Smooth muscle cell (in vitro differentiated cells): ENCODE measurements around the gene MACROD2. TPM values are rescaled to one million over a fixed set of nuclear protein-coding genes. Genes with fewer than 3 reads are reported as not detected.

Experiments
- DNase-seq: peaks from one replicate; lab custom pipeline; 2025; ENCODE audit not compliant: unreplicated experiment; lab: John Stamatoyannopoulos, UW
- H2AFZ ChIP-seq: fragments of 200-600 bp; sonication (generic); 2 replicates; pipeline ENCODE4 v1.6.0; 2016; ENCODE audit warnings: antibody characterized with exemption, low read depth, mild to moderate bottlenecking
- H3F3A ChIP-seq: fragments of 200-600 bp; sonication (generic); 2 replicates; pipeline ENCODE4 v1.6.0; 2017; ENCODE audit warnings: antibody characterized with exemption, low read depth
- H3K27ac ChIP-seq: fragments of 200-600 bp; sonication (generic); 2 replicates; pipeline ENCODE4 v1.5.1; 2016; ENCODE audit warnings: low read depth, mild to moderate bottlenecking
- H3K27me3 ChIP-seq: fragments of 200-600 bp; sonication (generic); 2 replicates; pipeline ENCODE4 v1.6.1; 2016; ENCODE audit warnings: low read depth, mild to moderate bottlenecking
- H3K36me3 ChIP-seq: fragments of 200-600 bp; sonication (generic); 2 replicates; pipeline ENCODE4 v1.5.1; 2016; ENCODE audit warnings: low read depth
- H3K4me1 ChIP-seq: fragments of 200-600 bp; sonication (generic); 2 replicates; pipeline ENCODE4 v1.5.1; 2016; ENCODE audit warnings: low read depth
- H3K4me2 ChIP-seq: fragments of 200-600 bp; sonication (generic); 2 replicates; pipeline ENCODE4 v1.6.0; 2016; ENCODE audit warnings: mild to moderate bottlenecking
- H3K4me3 ChIP-seq: fragments of 200-600 bp; sonication (generic); 2 replicates; pipeline ENCODE4 v1.5.1; 2016; ENCODE audit warnings: mild to moderate bottlenecking
- H3K79me2 ChIP-seq: fragments of 200-600 bp; sonication (generic); 2 replicates; pipeline ENCODE4 v1.6.0; 2016; ENCODE audit warnings: low read depth, mild to moderate bottlenecking
- H3K9ac ChIP-seq: fragments of 200-600 bp; sonication (generic); 2 replicates; pipeline ENCODE4 v1.6.0; 2016; ENCODE audit warnings: low read depth
- H3K9me3 ChIP-seq: fragments of 200-600 bp; sonication (generic); replicated peaks from 2 replicates; pipeline ENCODE4 v1.5.1; 2016; ENCODE audit warnings: low read depth
- H4K20me1 ChIP-seq: fragments of 200-600 bp; sonication (generic); 2 replicates; pipeline ENCODE4 v1.6.0; 2016; ENCODE audit warnings: low read depth
- CTCF ChIP-seq: fragments of 200-600 bp; sonication (generic); IDR thresholded peaks from 2 replicates; pipeline ENCODE4 v1.5.1; 2017; ENCODE audit warnings: borderline replicate concordance, mild to moderate bottlenecking, antibody characterized with exemption; ENCODE audit not compliant: insufficient read depth, poor library complexity, severe bottlenecking
- whole genome bisulfite sequencing: methylation state at CpG from one replicate; pipeline ENCODE4 v1.1.7; 2016; ENCODE audit warnings: low lambda C conversion rate; 5-methylcytosine and 5-hydroxymethylcytosine counted together
- polyA plus RNA-seq: library from polyadenylated mRNA; unstranded; fragments of >200 nt; fragmentation: Nextera tagmentation; extraction: Ambion mirVana; gene quantifications from 2 replicates; pipeline ENCODE4 v1.2.1, GENCODE V29; 2016
- total RNA-seq: library from RNA; depleted of rRNA; stranded (reverse); fragments of >200 nt; gene quantifications from 2 replicates; pipeline ENCODE4 v1.2.3, GENCODE V29; 2014

Gene MACROD2
- total and polyA plus RNA-seq, 2 experiments from 2014 or later: 0.04 to 0.32 TPM

GRCh38 chr20:14672066-14672465 is 676.8 kb downstream of the MACROD2 start:
- H2AFZ ChIP-seq: no peak overlapping the region
- H3K79me2 ChIP-seq: no peaks in the 10 kb centered on the region
- no peaks in the 10 kb centered on the region for H4K20me1 ChIP-seq
- no peaks in the 10 kb centered on the region for H3K9me3 ChIP-seq
- 32% methylated on average over 2 of the region's 2 CpGs for WGBS
- H3K27me3 ChIP-seq: no peaks in the 10 kb centered on the region
- H3K4me1 ChIP-seq: no peaks in the 10 kb centered on the region
- H3K27ac ChIP-seq: no peak overlapping the region
- no peak overlapping the region for H3K4me3 ChIP-seq
- H3K4me2 ChIP-seq: no peak overlapping the region
- no peak for DNase-seq
- no peak overlapping the region for H3K9ac ChIP-seq
- no peak for TF ChIP-seq CTCF
- H3K36me3 ChIP-seq: no peaks in the 10 kb centered on the region
- no peaks in the 10 kb centered on the region for H3F3A ChIP-seq

- no peak for DNase-seq
Measured at GRCh38 chr20:14673164-14673563, 677.8 kb downstream of the MACROD2 start.

GRCh38 chr20:14677455-14677854 is 682.1 kb downstream of the MACROD2 start:
- H4K20me1 ChIP-seq: no peaks in the 10 kb centered on the region
- H3F3A ChIP-seq: no peaks in the 10 kb centered on the region
- no peak overlapping the region for H3K9ac ChIP-seq
- H3K4me3 ChIP-seq: no peak overlapping the region
- no peak for TF ChIP-seq CTCF
- H3K9me3 ChIP-seq: no peaks in the 10 kb centered on the region
- 47% methylated on average over 2 of the region's 2 CpGs for WGBS
- no peaks in the 10 kb centered on the region for H3K79me2 ChIP-seq
- no peak overlapping the region for H2AFZ ChIP-seq
- DNase-seq: no peak
- no peaks in the 10 kb centered on the region for H3K27me3 ChIP-seq
- H3K27ac ChIP-seq: no peak overlapping the region
- no peaks in the 10 kb centered on the region for H3K4me1 ChIP-seq
- no peak overlapping the region for H3K4me2 ChIP-seq
- H3K36me3 ChIP-seq: no peaks in the 10 kb centered on the region

More at GRCh38 chr20:14673164-14673563, 677.8 kb downstream of the MACROD2 start:
- no peaks in the 10 kb centered on the region for H3K9me3 ChIP-seq
- no peaks in the 10 kb centered on the region for H3F3A ChIP-seq
- no peak overlapping the region for H3K27ac ChIP-seq
- no peaks in the 10 kb centered on the region for H3K79me2 ChIP-seq
- H3K4me2 ChIP-seq: peak overlapping the region; percentile 26
- no peak overlapping the region for H2AFZ ChIP-seq
- H3K36me3 ChIP-seq: no peaks in the 10 kb centered on the region
- no peaks in the 10 kb centered on the region for H4K20me1 ChIP-seq
- no peaks in the 10 kb centered on the region for H3K27me3 ChIP-seq
- no peaks in the 10 kb centered on the region for H3K4me1 ChIP-seq
- 29% methylated on average over 5 of the region's 5 CpGs for WGBS
- TF ChIP-seq CTCF: no peak
- no peak overlapping the region for H3K4me3 ChIP-seq
- no peak overlapping the region for H3K9ac ChIP-seq

GRCh38 chr20:14685183-14685582 is 689.9 kb downstream of the MACROD2 start:
- H3F3A ChIP-seq: no peaks in the 10 kb centered on the region
- no peak overlapping the region for H3K27ac ChIP-seq
- no peaks in the 10 kb centered on the region for H3K4me1 ChIP-seq
- no peaks in the 10 kb centered on the region for H3K36me3 ChIP-seq
- H3K27me3 ChIP-seq: no peaks in the 10 kb centered on the region
- no peak overlapping the region for H3K4me2 ChIP-seq
- no peak overlapping the region for H3K9ac ChIP-seq
- H3K79me2 ChIP-seq: no peaks in the 10 kb centered on the region
- no peaks in the 10 kb centered on the region for H3K9me3 ChIP-seq
- no peak overlapping the region for H3K4me3 ChIP-seq
- no peak for DNase-seq
- 86% methylated on average over 3 of the region's 3 CpGs for WGBS
- H4K20me1 ChIP-seq: no peaks in the 10 kb centered on the region
- TF ChIP-seq CTCF: no peak
- no peak overlapping the region for H2AFZ ChIP-seq
